Adrenal gland (tissue), 5 donors: ENCODE data around the gene FLYWCH1.

Experiments used
- CTCF ChIP-seq, 6 experiments: fragments of 450-650 bp in 4 of 6; fragments of 200-600 bp in 2 of 6; sonication (generic) in 1 of 6; IDR thresholded peaks; 1 replicate in 5 of 6; 2 replicates in 1 of 6; pipeline versions ENCODE4 v1.5.1 to v1.8.0; 2016 to 2021; ENCODE audit warnings: antibody characterized with exemption in 6 of 6, mild to moderate bottlenecking in 2 of 6, moderate library complexity in 1 of 6
- POLR2A ChIP-seq, 2 donors: fragments of 450-650 bp; IDR thresholded peaks; one replicate each; pipeline ENCODE4 v1.6.1; 2017; ENCODE audit warnings: antibody characterized with exemption in 2 of 2, mild to moderate bottlenecking in 2 of 2, moderate library complexity in 1 of 2
- donor health status: DM: no; HTN: no; CAD: no.

- TF ChIP-seq CTCF (IDR thresholded peaks at IDR 0.05), result no peak
- TF ChIP-seq POLR2A (IDR thresholded peaks at IDR 0.05), result no peak
Measured at GRCh38 chr16:2938206-2938605, 26.5 kb downstream of the FLYWCH1 start.
